Calu3 (cell line): ENCODE data around the gene PARVB. TPM values are rescaled to one million over a fixed set of nuclear protein-coding genes. Genes with fewer than 3 reads are reported as not detected.

ENCODE experiments used
- BruUV-seq: library from RNA; stranded (reverse); fragments of 400-500 nt; replicated peaks from 2 replicates; lab custom pipeline; 2021; lab: Mats Ljungman, UMichigan
- CTCF ChIA-PET: fragments of 300-600 bp; sonication (Branson Sonifier 250); formaldehyde crosslinking; loops from one replicate; lab custom pipeline; 2022; ENCODE audit warnings: antibody characterized with exemption; lab: Charles Lee
- DNase-seq: peaks from one replicate; pipeline ENCODE4 v3.0.0; 2022
- H3K27ac Mint-ChIP-seq: one replicate; pipeline ENCODE4 v1.8.0; 2022; ENCODE audit warnings: mixed read lengths; ENCODE audit not compliant: unreplicated experiment
- H3K27me3 Mint-ChIP-seq: one replicate; pipeline ENCODE4 v1.8.0; 2022; ENCODE audit warnings: mixed read lengths; ENCODE audit not compliant: unreplicated experiment
- H3K36me3 Mint-ChIP-seq: one replicate; pipeline ENCODE4 v1.8.0; 2022; ENCODE audit warnings: mild to moderate bottlenecking, moderate library complexity, mixed read lengths; ENCODE audit not compliant: insufficient read depth, unreplicated experiment
- H3K4me1 Mint-ChIP-seq: one replicate; pipeline ENCODE4 v1.8.0; 2022; ENCODE audit warnings: mild to moderate bottlenecking, low read depth, mixed read lengths; ENCODE audit not compliant: unreplicated experiment
- H3K4me3 Mint-ChIP-seq: one replicate; pipeline ENCODE4 v1.8.0; 2022; ENCODE audit warnings: mild to moderate bottlenecking, low read depth, moderate library complexity, mixed read lengths; ENCODE audit not compliant: unreplicated experiment
- H3K9me3 Mint-ChIP-seq: one replicate; pipeline ENCODE4 v1.8.0; 2022; ENCODE audit warnings: low read depth, mixed read lengths; ENCODE audit not compliant: unreplicated experiment
- CTCF ChIP-seq: fragments of 200-600 bp; IDR thresholded peaks from one replicate; pipeline ENCODE4 v1.8.0; 2022; ENCODE audit warnings: antibody characterized with exemption; ENCODE audit not compliant: unreplicated experiment
- intact Hi-C: fragments of 100-400 bp; cut with micrococcal nuclease; formaldehyde crosslinking; loops from one replicate; pipeline ENCODE4 v1.10.0; 2022; ENCODE audit not compliant: unreplicated experiment
- total RNA-seq: library from RNA; stranded (reverse); gene quantifications from 2 replicates; pipeline ENCODE4 v1.2.3, GENCODE V29; 2022

Gene PARVB
- total RNA-seq, 1 experiment from 2014 or later, result 15.6 TPM

GRCh38 chr22:44030702-44031082 is 6.6 kb downstream of the PARVB start:
- no peaks in the 10 kb centered on the region for H3K9me3 Mint-ChIP-seq
- H3K36me3 Mint-ChIP-seq, result no peaks in the 10 kb centered on the region
- H3K27me3 Mint-ChIP-seq, result no peaks in the 10 kb centered on the region
- intact Hi-C loops, result no loop called here
- CTCF ChIA-PET, result no interaction called here
- TF ChIP-seq CTCF, result no peak
- H3K27ac Mint-ChIP-seq, result no peak overlapping the region
- no peak overlapping the region for H3K4me3 Mint-ChIP-seq
- no peak for DNase-seq
- BruUV-seq, result no TSS peak
- H3K4me1 Mint-ChIP-seq, result peaks cover 4% of the 10 kb centered on the region

- BruUV-seq, result no TSS peak
- CTCF ChIA-PET, result interaction anchor here (0.6 kb wide), 1 partner anchor 206 kb away, joined by 6 read pairs; no protein-coding TSS in a partner anchor
- no peak for DNase-seq
- intact Hi-C loops, result no loop called here
- Mint-ChIP-seq H3K4me1 (no peaks in the 10 kb centered on the region), H3K9me3 (no peaks in the 10 kb centered on the region), H3K36me3 (no peaks in the 10 kb centered on the region), H3K4me3 (no peak overlapping the region), H3K27me3 (no peaks in the 10 kb centered on the region), H3K27ac (no peak overlapping the region)
- TF ChIP-seq CTCF, result no peak
Measured at GRCh38 chr22:44031158-44031952, 7.3 kb downstream of the PARVB start.

DNA sequence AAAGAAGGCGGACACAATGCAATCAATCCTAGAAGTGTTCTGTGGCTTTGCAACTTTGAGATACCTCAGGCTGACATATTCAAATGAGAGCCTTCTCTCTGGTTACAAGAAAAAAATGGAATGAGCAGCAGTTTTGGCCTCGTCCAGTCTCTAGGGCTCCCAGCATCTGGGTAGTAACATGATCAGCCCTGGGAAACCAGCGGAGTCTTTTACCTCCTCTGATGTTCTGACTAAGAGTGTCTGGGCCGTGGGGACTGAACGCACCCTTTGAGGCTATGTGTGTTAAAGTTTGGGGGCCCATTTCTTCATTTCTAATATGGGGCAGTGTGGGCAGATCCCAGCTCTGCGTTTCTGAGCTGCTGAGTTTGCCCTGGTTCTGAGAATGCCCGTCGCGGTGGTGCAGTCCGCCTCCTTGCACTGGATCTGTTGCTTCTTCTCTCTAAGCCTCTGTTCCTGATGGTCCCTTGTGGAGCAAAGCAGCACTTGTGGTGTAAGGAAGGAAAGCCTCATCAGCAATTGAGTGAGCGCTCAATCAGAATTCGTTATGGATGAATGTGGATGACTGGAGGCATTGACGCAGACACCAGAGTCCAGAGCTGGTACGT is 8.1 kb downstream of the PARVB start:
- TF ChIP-seq CTCF, result no peak
- intact Hi-C loops, result no loop called here
- H3K27me3 Mint-ChIP-seq, result no peaks in the 10 kb centered on the region
- H3K36me3 Mint-ChIP-seq, result no peaks in the 10 kb centered on the region
- CTCF ChIA-PET, result interaction anchor here (0.6 kb wide), 2 partner anchors 205 to 821 kb away, joined by 4 to 6 read pairs; no protein-coding TSS in a partner anchor
- H3K4me1 Mint-ChIP-seq, result no peaks in the 10 kb centered on the region
- no peak overlapping the region for H3K4me3 Mint-ChIP-seq
- no TSS peak for BruUV-seq
- H3K9me3 Mint-ChIP-seq, result no peaks in the 10 kb centered on the region
- DNase-seq, result no peak
- no peak overlapping the region for H3K27ac Mint-ChIP-seq

DNA sequence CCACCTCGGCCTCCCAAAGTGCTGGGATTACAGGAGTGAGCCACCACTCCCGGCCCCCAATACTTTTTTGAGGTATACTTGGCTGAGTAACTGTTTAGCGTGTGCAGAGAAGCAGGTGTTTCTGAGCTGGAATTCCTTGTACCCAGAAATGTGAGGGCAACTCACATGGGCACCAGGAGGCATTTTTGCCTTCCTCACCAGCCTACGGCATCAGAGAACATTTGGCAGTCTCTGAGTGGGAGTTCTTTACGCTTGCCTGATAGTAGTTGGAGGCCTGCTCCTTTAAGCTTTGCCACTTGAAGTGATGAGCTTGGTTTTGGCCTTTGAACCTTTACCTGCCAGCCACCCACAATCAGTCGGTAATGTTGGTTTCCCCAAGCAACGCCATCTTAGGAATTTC is 9.2 kb downstream of the PARVB start:
- no peaks in the 10 kb centered on the region for H3K27me3 Mint-ChIP-seq
- no TSS peak for BruUV-seq
- CTCF ChIA-PET, result interaction anchor here (0.6 to 1.5 kb wide), 2 partner anchors 87 to 822 kb away, joined by 3 to 4 read pairs; no protein-coding TSS in a partner anchor
- no peak overlapping the region for H3K27ac Mint-ChIP-seq
- H3K36me3 Mint-ChIP-seq, result no peaks in the 10 kb centered on the region
- no peaks in the 10 kb centered on the region for H3K9me3 Mint-ChIP-seq
- no peak for DNase-seq
- intact Hi-C loops, result no loop called here
- no peak for TF ChIP-seq CTCF
- H3K4me1 Mint-ChIP-seq, result peaks cover 8% of the 10 kb centered on the region
- no peak overlapping the region for H3K4me3 Mint-ChIP-seq
